NCI-H524 treated with DMSO at 0.1 percent for 48 hours (cell line): ENCODE measurements around the gene PRKN.
"Not testable (repeated sequence)": the region's sequence is repeated elsewhere in the genome, so short reads cannot be mapped to it uniquely, and the experiment has no call there.

Source experiments
- DNase-seq: peaks from one replicate; lab custom pipeline; 2025; lab: John Stamatoyannopoulos, UW

PRKN gene

DNA sequence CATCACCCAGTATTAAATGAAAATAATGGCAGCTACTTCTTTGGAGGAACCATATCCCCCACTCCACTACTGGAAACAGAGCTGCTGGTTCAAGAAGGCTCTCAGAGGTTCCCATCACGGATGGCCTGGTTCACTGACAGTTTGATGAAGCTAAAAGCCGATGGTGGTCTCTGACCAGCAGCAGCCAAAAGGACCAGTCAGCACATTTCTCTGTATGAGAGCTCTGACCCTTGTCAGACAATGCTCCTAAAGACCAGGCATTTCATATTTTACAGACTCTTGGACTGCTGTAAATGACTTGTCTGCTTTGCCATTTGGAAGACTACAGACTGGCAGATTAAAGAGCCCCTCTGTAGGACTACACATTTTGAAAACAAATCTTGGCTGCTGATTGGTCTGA, 16.6 kb downstream of the PRKN start:
- no peak for DNase-seq

DNA sequence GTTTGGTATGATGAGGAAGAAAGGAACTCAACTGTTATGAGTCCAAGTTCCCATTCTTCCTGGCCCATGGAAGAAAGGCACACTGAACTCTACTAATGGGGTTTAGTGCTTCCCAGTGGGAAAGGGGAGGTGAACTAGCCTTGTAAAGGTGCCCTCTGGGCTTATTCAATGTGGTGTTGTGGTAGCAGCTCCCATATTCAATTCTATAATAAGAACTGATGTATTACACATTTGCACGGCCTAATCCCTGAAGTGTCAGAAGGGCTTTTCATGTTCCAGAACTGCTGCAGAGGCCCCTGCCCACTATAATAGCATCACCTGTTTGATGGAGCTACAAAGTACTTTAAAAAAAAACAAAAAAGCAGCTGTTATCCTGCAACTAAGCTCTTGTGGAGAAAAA, 17.1 kb downstream of the PRKN start:
- DNase-seq, result no peak

DNA sequence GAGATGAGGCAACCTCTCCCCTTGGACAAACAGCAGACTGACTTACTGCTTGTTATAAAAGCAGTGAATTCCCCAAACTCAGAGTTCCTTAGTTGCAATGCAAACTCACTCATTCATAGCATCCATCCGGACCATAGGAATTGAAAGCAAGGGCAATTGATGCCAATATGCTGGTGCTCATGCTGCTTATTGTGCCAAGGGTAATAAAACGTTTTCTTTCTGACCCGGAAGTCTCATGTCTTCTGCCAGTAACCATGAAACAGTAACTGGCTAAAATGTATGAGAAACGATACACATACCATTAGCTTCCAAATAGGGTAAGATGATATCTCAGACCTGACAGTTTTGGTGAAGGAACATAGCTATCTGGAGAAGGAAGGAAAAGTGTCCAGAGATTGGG, 18.1 kb downstream of the PRKN start:
- no peak for DNase-seq

DNA sequence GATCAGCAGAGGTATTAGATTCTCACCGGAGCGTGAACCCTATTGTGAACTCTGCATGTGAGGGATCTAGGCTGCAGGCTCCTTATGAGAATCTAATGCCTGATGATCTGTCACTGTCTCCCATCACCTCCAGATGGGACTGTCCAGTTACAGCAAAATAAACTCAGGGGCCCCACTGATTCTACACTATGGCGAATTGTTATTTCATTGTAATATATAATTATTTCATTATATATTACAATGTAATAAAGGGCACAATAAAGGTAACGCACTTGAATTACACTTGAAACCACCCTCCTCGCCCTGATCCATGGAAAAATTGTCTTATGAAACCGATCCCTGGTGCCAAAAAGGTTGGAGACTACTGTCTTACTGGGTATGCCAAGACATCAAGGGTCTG, 18.6 kb downstream of the PRKN start:
- no peak for DNase-seq

DNA sequence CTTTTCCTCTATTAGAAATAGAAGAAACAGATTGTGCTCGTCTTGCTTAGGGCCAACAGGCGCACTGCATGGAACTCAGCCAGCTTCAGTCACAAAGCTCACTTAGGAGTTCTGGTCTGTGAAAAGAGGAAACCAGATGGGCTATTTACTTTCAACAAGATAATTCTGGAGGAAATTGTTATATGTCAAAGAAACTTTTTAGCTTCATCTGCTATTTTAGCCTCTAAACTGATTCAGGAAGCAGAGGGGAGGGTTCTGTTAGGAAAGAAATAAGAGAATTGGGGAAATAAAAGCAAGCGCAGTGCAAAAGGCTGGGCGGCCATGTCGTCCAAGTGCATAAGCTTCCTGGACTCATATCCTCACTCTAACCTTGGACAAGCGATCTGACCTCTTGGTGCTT, 21.3 kb downstream of the PRKN start:
- no peak for DNase-seq

DNA sequence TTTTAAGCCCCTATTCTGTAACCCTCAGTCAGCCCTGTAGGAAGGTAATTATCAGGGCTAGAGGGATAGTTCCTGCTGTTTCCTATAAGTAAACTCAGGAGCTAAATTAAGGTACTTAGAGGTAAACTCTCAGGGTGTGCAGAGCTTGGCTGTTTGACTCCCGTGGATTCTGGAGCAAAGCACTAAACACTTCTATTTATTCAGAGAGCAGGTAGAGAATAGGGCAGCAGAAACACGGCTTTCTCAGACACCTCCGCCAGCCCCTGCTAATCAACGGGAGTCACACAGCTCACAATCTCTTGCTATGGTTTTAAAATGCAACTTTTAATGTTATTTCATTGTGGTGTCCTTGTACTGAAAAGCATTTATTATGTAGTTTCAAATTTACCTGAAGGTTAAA, 21.8 kb downstream of the PRKN start:
- no peak for DNase-seq

DNA sequence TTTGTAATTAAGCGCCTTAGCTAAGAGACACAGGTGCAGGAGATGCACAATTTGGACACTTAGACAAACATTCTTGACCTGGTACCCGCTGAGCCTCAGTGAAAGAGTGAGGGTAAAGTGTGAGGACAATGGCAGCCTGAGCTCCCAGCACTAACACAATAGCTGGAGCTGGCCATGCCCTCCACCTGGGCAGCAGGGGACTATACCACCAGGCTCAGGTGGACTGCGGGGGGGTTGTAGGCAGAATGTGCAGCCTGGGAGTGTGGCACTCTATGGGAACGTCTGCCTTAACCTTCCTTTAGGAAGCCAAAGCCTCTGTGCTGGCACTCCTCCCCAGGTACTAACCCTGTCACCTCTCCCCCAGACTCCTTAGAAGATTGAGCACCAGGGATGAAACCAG, 23.6 kb downstream of the PRKN start:
- DNase-seq, result no peak

DNA sequence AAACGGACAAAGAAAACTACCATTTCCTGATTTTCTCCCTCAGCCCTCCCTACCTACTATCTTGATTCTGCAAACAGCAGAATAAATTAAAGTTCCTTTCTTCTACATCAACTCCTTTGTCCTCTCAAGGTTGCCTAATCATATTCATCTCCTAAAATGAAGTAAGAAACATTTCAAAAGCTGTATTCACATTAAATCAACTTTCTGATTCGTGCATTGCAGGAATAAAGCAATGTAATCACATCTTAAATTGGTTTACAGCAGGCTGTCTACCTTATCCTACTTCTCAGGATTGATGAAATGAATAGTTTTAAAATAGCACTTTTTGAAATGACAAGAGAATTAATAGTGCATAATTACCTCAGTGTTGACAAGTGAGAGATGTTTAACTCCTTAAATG, 25.1 kb downstream of the PRKN start:
- DNase-seq, result no peak

DNA sequence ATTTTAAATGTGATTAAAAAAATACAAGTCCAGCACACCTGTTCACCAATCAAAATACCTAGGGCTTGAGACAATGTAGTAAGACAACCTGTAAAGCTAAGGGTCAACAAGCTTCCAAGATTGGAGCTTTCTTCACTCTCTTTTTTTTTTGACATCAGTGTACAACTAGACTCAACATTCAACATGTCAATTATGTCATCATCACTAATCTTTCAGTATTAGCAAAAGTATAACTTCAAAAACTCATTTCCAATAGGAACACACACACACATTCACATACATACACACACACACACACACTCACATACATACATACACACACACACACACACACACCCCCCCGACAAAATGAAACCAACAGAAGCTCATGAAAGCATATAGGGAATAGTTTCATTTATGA, 26.0 kb downstream of the PRKN start:
- DNase-seq, result no peak

DNA sequence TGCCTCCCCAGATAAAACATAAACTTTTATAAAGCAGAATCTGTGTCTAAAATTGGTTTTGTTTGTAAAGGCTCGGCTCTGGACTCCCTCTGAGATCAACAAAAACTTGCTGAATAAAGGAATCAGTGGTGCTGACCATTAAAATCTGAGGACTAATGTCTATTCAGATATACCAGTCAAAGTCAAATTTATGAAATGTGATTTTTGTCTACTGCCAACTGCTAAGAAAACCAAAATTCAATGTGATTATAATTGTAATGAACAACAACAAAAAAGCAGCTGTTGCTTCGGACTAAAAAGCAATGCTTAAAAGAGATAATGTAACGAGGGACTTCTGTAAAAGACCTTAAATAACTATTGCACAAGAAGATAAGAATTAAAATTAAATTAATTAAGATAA, 26.6 kb downstream of the PRKN start:
- no peak for DNase-seq

DNA sequence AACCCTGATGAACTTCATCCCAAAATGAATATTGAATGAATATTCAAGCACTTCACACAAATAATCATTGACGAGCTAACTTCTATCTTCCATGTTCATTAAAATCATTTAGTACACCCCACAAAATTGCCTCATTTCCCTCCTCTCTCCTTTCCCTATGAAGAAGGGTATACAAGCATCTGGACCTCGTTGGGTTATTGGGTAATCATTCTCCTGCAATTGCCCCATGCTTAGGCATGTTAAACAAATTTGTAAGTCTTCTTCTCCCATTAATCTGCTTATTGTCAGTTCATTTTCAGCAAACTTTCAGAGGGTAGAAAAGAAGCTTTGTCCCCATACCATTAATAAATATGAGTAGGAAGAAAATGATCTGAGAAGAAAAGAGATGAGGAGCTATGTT, 27.6 kb downstream of the PRKN start:
- DNase-seq, result no peak

DNA sequence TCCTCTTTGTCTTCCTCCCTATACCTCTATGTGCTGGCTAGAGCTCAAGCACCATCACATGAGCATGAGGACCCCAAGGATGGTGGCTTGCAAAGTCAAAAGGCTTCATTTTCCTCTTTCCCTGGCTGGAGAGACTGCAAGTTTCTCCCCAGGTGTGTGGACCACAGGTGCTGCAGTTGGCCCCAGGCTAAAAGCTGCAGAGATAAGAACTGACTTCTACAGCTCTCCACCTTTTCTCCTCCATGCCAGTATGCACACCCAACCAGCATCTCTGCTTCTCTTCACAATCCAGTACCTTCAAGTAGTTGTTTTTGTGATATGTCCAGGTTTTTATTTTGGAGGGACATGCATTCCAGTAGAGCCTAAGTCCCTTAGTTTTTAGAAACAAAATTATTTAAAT, 29.1 kb downstream of the PRKN start:
- DNase-seq, result no peak

DNA sequence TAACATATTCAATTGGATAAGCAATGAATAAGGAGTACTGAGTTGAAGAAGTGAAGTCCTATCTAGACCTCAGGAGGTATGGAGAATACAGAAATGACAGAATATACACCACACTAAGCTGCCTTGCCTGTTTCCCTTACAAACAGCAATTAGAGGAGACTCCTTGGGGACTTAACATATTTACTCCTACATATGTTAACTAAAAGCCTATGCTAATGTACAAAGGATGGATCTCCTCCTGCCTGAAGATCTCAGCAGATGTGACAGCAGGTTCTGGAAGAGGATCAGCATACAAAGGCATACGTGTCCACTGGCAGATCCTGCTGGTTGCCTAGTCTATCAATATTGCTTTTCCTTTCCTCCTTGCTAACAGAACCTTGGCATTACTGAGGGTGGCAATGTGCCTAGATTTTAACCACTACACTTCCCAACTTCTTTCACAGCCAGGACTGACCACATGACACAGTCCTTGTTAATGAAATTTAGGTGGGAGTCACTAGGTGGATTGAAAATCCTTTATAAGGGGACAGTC, 29.6 kb downstream of the PRKN start:
- peak; percentile 39 for DNase-seq

DNA sequence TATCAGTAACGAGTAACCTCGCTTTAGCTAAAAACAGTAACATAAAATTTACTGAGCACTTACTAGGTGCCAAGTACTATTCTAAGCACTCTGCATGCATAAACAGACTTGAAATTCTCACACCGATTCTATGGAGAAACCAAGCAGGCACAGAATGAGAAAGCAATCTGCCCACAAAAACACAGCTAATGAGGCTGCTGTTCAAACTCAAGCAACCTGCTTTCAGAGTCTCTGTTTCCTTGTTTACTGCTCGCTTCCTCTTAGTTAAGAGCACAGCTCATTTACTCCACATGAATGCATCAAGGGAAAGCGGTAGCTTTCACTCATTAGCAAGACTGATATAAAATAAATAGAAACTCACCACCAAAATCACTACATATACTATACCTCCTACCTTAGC, 37.4 kb downstream of the PRKN start:
- no peak for DNase-seq

DNA sequence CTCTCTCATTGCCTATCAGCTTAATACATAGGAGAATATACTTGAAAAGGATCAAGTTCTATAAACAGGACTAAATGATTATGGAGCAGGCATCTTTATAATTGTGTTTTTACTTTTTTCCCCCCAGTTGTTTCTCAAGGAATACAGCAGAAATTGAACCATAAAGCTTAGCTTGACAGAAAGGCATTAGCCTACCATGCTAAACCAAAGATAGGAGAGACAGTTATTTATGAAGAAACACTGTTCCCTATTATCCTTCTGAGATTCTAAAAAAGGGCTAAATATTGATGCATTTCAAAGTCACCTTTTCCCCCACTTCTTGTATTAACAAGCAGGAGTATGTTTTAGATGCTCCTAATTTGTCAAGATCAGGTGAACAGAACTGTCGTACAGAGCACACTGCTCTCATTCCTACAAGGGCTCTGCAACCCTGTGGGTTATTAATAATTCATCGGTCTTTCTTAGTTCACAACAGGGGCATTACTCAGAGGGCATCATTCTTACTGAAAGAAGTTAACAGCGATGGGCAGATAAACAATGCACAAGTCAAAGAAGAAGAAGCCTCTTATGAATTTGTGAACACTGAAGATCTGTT, 38.7 kb downstream of the PRKN start:
- DNase-seq, result no peak

DNA sequence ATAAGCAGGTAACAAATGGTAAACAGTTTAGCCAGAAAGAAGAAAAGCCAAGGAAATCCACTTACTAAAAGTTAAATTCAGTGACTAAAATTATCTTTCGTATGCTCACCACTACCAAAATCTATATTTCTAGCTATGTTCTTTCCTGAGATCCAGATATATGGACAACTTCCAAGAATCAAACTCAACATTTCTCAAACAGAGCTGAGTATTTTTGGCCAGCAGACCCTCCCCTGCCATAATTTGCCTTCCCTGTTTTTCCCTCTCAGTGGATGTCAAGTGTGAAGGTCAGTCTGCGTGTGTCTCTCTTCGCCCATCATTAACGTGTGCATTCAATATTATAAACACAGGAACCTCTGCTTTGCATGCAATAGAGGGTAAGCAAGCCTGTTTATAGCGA, 42.0 kb downstream of the PRKN start:
- DNase-seq, result no peak

DNA sequence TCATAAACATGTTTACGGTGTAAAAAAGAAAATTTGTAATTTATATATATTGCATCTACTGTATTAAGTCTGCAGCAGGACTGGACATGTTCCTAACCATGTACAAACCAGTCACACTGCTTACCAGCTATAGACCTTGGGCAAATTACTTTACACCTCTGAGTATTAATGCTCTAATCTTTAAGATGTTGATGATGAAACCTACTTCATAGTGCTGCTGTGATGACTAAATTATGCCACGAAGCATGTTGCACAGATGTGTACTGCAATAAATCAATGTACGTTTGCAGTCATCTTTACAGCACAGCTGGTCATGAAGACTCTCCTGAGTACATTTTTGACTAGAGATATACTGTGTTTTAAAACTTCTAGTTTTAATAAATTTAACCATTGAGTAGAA, 42.6 kb downstream of the PRKN start:
- no peak for DNase-seq

DNA sequence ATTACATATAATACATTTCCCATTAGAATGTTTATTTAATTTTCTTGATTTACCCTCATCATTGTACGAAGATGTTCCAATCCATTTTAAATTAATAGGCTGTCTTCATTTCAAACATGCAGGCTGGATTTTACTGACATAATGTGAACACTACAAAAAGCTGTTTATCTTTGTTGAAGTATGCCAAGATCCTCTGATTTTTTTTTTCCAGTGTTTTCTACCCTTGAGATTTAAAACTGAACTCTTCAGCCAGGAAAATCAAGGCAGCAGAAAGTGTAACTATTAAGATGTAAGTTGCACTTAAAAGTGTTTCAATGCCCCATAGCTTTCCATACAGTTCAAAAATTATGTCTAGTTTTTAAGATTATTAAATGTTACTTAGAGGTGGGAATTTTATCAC, 43.5 kb downstream of the PRKN start:
- DNase-seq, result no peak

DNA sequence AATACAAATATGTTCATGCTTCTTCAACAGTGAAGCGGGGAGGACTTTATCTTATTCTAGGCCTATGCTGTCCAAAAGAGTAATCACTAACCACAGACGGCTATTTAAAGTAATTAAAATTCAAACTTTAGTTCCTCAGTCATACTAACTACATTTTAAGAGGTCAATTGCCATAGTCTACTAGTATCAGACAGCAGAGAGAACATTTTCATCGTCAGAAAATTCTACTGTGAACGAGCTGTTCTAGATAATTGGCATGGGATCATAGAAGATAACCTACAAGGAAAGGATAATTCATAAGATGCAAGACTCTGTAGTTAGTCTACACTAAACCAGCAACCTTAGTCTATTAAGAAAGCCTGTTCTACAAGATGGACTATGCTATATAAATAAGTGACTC, 44.4 kb downstream of the PRKN start:
- no peak for DNase-seq

DNA sequence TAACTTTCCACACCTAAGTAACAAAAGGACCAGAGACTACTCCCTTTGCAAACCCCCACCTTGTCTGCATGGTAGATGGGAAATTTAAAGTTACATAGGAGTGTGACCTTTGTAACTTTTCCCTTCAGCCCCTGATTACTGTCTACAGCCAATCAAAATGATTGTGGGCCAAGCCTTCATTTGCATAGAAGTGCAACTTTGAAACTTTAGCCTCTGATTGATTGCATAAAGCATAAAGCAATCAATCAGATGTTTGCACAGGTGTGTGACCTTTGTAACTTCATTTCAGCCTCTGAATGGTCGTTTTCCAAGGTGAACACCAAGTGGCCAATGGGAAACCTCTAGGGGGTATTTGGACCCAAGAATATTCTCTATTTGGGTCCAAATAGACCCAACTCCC, 46.1 kb downstream of the PRKN start:
- DNase-seq, result no peak

DNA sequence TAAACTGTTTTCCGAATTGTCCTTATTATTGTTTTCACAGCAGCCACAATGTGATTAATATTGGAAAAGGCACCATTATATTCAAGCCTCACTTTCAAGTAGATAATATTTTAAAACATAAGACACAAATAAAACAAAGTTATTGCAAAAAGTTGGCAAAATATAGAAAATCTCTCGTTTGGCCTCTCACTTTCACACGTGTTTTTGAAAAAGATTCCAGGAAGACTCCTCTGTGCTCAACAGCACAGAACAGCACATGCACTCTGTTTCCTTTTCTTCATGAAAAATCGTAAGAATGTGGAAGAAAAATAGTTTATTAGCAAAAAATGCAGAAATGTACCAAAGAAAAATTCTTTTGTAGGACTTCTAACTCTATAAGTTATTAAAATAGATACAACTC, 46.7 kb downstream of the PRKN start:
- DNase-seq, result no peak

DNA sequence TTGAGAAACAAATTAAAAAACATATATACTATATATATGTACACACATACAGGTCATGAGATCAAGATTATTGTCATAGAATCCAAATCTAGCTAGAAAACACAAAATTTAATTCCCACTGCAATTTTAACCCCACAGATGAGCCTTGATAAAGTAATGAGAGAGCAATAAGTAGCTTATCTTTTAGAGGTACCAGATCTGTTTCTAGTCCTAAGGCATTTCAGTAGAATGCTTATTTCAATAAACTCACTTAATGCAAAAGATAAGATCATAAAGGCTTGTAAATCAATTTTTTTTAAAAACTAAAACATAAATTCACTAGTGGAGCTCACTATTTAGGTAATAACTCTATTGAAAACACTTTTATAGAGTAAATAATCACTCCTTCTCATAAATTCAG, 47.2 kb downstream of the PRKN start:
- DNase-seq, result no peak

DNA sequence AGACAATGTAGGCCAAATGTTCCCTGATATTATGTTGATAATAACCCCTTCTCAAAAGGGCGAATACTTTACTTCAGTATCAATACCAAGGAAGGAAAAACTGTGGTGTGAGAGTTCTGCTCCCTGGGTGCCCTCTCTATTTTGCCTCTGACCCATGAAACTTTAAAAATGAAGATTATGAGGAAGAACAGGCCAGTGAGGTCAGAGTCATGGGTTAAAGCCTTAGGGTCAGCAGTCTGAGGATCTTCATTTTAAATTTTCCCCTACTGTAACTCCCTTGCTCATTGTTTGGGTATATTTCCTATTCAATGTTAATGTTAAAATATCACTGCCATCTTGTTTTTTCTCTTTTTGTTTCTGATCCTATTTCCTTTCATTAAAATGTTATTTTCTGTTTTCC, 47.9 kb downstream of the PRKN start:
- no peak for DNase-seq

DNA sequence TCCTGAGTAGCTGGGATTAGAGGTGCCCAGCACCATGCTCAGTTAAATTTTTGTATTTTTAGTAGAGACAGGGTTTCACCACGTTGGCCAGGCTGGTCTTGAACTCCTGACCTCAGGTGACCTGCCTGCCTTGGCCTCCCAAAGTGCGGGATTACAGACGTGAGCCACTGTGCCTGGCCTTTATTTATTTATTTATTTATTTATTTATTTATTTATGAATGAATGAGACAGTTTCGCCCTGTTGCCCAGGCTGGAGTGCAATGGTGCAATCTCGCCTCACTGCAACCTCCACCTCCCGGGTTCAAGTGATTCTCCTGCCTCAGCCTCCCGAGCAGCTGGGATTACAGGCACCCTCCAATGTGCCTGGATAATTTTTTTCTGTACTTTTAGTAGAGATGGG, 48.7 kb downstream of the PRKN start:
- not testable (repeated sequence) for DNase-seq

DNA sequence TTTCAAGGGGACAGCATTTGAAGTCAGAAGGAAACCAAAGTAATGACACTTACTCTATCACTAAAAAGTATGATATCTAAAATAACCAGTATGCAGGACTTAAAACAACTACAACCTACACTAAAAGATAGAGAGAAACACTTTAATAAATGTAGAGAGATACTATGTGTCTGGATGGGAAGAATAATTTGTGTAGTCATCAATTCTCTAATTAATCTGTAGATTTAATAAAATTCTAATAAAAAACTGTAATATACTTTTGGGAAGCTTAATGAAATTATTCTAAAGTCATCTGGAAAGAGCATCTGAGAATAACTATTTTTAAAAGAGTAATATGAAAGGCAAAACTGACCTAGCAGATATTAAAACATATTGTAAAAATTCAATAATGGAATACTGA, 52.1 kb downstream of the PRKN start:
- no peak for DNase-seq
